HG02759 (cell line): ENCODE results near the gene ENSA.
"Not testable (repeated sequence)": the region's sequence is repeated elsewhere in the genome, so short reads cannot be mapped to it uniquely, and the experiment has no call there.

Experiments used
- ATAC-seq: cut with Tn5 transposase; IDR thresholded peaks from one replicate; pipeline ENCODE4 v1.9.1; 2021; ENCODE audit warnings: mild to moderate bottlenecking, moderate library complexity; ENCODE audit not compliant: unreplicated experiment

ENSA gene

GRCh38 chr1:150581962-150582361 lies 47.5 kb downstream of the ENSA start:
- not testable (repeated sequence) for ATAC-seq

DNA sequence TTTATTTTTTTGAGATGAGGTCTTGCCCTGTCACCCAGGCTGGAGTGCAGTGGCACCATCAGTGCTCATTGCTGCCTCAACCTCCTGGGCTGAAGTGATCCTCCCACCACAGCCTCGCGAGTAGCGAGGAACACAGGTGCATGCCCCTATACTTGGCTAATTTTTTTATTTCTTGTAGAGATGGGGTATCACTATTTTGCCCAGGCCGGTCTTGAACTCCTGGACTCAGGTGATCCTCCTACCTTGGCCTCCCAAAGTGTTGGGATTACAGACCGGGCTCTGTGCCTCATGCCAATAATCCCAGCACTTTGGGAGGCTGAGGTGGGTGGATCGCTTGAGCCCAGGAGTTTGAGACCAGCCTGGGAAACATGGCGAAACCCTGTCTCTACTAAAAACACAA lies 48.0 kb downstream of the ENSA start:
- ATAC-seq = not testable (repeated sequence)

- not testable (repeated sequence) for ATAC-seq
Observed at GRCh38 chr1:150580966-150581365, 48.4 kb downstream of the ENSA start.

DNA sequence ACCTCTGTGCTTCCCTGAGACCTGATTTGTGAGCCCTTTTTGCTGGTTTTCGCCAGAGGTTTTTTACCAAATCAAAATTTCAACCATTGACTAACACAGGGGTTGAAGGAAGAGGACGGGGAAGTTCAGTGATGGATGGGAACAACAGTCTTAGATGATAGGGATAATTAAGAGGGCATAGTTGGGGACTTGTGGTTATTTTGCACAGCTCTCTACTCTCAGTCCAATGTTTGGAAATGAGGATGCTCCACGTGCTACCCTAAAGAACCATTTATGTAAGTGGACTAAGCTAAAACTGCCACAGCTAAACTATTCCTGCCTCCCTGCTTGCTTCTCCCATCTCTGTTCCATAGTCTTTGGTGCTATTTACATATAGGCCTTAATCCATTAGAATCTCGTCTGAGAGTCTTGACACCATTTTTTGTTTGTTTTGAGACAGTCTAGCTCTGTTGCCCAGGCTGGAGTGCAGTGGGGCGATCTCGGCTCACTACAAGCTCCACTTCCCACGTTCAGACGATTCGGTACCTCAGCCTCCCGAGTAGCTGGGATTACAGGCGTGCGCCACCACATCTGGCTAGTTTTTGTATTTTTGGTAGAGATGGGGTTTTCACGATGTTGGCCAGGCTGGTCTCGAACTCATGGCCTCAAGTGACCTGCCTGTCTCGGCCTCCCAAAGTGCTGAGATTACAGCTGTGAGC lies 49.3 kb downstream of the ENSA start:
- no peak for ATAC-seq

- peak; percentile 88 for ATAC-seq
Observed at GRCh38 chr1:150579110-150579944, 50.1 kb downstream of the ENSA start, which contains the start of gene MCL1. Gene MCL1, minus strand, starts transcription at chr1:150579610. Its CDS starts 80 bp downstream, at chr1:150579530.

GRCh38 chr1:150578272-150579109 lies 50.9 kb downstream of the ENSA start:
- peak; percentile 2 for ATAC-seq

GRCh38 chr1:150577557-150578271 lies 51.7 kb downstream of the ENSA start:
- no peak for ATAC-seq

DNA sequence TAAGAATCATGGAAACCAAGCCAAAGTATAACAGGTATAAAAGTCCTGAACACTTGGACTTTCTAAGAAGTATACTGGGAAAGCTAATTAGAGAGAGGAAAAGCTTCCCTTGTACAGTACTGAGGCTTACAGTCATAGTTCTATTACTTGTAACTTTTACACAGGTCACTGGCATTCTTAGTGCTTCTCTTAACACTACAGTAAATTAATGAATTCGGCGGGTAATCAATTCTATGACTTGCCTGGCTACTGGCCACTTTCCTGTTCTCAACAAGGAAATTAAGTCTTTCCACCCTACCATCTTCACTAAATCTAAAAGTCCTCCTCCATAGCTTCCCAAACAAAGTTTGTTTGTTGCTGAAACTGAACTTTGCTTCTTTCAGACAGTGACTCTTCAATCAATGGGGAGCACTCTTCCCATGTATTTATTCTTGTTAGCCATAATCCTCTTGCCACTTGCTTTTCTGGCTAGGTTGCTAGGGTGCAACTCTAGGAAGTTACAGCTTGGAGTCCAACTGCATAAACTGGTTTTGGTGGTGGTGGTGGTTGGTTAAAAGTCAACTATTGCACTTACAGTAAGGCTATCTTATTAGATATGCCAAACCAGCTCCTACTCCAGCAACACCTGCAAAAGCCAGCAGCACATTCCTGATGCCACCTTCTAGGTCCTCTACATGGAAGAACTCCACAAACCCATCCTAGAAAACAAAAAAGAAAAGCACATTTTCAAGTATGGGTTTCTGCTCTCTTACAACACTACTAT lies 52.4 kb downstream of the ENSA start:
- no peak for ATAC-seq

- no peak for ATAC-seq
Observed at GRCh38 chr1:150576367-150576711, 53.1 kb downstream of the ENSA start.

DNA sequence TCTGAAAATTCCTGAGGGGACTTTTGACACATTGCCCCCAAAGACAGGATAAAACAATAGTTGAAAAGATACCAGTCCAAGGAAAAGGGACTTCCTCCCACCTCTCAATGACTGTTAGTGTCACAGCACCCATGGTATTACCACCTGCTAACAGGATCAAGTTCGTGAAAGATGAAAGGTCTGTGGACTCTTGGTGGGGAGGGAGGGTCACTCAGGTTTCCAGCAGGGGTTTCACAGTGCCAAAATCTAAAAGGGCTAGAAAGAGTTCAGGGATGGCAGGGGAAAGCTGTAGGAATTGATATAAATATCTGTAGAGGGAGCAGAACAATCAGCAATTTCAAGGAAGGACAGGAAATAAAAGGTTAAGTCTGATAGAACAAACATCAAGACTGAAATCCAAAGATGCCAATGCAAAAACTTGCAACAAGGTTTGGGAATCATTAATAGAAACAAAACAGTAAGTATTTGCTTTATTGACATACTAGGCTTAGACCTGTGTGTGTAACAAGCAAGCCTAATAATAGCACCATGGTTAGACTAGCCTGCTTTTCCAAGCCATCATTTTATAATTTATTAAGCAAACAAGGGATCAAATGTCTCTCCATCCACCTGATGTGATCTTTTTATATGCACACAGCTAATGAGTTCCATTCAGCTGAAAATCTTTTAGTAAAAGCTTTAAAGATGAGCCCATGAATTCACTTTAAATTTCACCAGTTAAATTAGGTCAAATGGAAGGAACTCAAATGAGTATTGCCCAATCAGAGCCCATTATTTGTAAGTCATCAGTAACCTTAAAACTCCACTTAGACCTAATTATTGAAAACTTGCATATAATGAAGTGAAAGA lies 53.7 kb downstream of the ENSA start:
- no peak for ATAC-seq

- ATAC-seq = no peak
Observed at GRCh38 chr1:150575072-150575489, 54.3 kb downstream of the ENSA start.

- ATAC-seq = no peak
Observed at GRCh38 chr1:150574260-150575071, 54.9 kb downstream of the ENSA start.

- not testable (repeated sequence) for ATAC-seq
Observed at GRCh38 chr1:150573648-150574071, 55.8 kb downstream of the ENSA start.

DNA sequence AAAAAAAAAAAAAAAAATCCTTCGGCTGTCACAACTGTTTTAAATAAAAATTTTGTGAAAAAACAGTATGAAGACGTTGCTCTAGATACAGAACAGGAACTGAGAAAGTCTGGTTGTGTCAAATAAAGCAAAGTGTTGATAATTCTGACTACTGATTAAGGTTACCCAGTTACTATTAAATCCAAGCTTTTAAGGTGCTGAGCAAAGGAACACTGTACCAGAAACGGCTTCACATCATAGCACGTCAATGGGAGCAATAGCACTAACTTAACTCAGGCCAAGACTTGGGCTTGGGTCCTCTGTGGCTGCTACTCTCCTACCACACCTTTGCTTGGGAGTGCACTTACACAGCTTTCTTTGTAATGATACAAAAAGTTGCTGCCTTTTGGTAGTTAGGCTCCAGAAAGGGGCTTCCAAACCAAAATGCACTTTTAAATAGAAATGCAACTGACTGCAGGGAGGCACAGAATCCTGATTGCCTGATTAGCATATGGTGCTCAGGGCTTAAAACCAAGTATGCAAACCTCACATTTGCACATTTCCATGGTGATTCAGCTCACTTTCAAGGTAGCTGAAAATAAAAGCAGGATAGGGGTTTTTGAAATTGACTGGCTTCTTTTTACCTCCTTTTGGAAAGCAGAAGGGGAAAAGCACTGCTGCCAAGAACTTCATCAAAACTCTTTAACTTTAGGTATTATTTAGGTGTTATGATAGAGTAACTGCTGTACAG lies 56.3 kb downstream of the ENSA start:
- no peak for ATAC-seq
